ENCODE data around the gene GORASP1. TPM values are rescaled to one million over a fixed set of nuclear protein-coding genes. Genes with fewer than 3 reads are reported as not detected.

GORASP1 gene
- total and polyA plus RNA-seq, 2 experiments from 2014 or later = 10.3 to 38.3 TPM

GRCh38 chr3:39098473-39099000 is 8.9 kb downstream of the GORASP1 start:
- H3K4me2 ChIP-seq = no peak overlapping the region
- no peaks in the 10 kb centered on the region for H3K9me2 ChIP-seq (ENCODE audit: insufficient read depth)
- H4K20me1 ChIP-seq (replicated peaks; ENCODE audit: insufficient read depth) = peaks cover 5% of the 10 kb centered on the region; the same call in 1 of the 2 replicates
- H3K4me3 ChIP-seq = no peak overlapping the region
- Mint-ChIP-seq H3K4me3 (no peak overlapping the region), H3K27me3 (ENCODE audit: insufficient read depth, low read depth, poor library complexity) (peaks cover 4% of the 10 kb centered on the region), H3K36me3 (ENCODE audit: low read depth) (peaks cover 40% of the 10 kb centered on the region), H3K4me1 (peaks cover 3% of the 10 kb centered on the region), H3K27ac (no peak overlapping the region), H3K9me3 (no peaks in the 10 kb centered on the region)
- H3F3A ChIP-seq (replicated peaks; ENCODE audit: low read depth) = no peaks in the 10 kb centered on the region
- no peaks in the 10 kb centered on the region for H3K79me2 ChIP-seq (replicated peaks; ENCODE audit: insufficient read depth)
- H3K4me1 ChIP-seq (ENCODE audit: insufficient read depth) = no peaks in the 10 kb centered on the region
- H2AFZ ChIP-seq = no peak overlapping the region
- ATAC-seq (no peak), DNase-seq (ENCODE audit: low spot score) (no peak)
- no peaks in the 10 kb centered on the region for H3K27me3 ChIP-seq (ENCODE audit: insufficient read depth)
- H3K36me3 ChIP-seq (ENCODE audit: insufficient read depth) = peaks cover 12% of the 10 kb centered on the region
- H3K27ac ChIP-seq (ENCODE audit: low read depth) = no peak overlapping the region
- TF ChIP-seq CTCF (conservative IDR thresholded peaks at IDR 0.05; ENCODE audit: low read depth in 2 of 2) = no peak
- TF ChIP-seq REST (IDR thresholded peaks at IDR 0.05; ENCODE audit: unreplicated experiment) = no peak
- TF ChIP-seq ZNF331 (CRISPR knock-in tag; IDR thresholded peaks at IDR 0.05; ENCODE audit: low read depth) = no peak
- no peak for TF ChIP-seq JUNB (IDR thresholded peaks at IDR 0.05; ENCODE audit: unreplicated experiment)
- no peak for TF ChIP-seq ZNF114 (CRISPR knock-in tag; IDR thresholded peaks at IDR 0.05)
- no peak for TF ChIP-seq EZH2 (IDR thresholded peaks at IDR 0.05; ENCODE audit: low read depth, unreplicated experiment)
- TF ChIP-seq ZNF462 (CRISPR knock-in tag; IDR thresholded peaks at IDR 0.05) = no peak
- no peak for TF ChIP-seq POLR2AphosphoS5 (IDR thresholded peaks at IDR 0.05; ENCODE audit: low read depth)
- TF ChIP-seq STAT1 (IDR thresholded peaks at IDR 0.05; ENCODE audit: unreplicated experiment) = no peak
- no peak for TF ChIP-seq ETS1 (IDR thresholded peaks at IDR 0.05)
- TF ChIP-seq NANOG (IDR thresholded peaks at IDR 0.05; ENCODE audit: borderline replicate concordance) = no peak
- TF ChIP-seq EZH2phosphoT487 (IDR thresholded peaks at IDR 0.05; ENCODE audit: unreplicated experiment) = no peak
- no peak for TF ChIP-seq CREB1 (CRISPR knock-in tag; IDR thresholded peaks at IDR 0.05; ENCODE audit: low read depth)
